Measurements from ENCODE around the gene CCHCR1.
"Not testable (repeated sequence)": the region's sequence is repeated elsewhere in the genome, so short reads cannot be mapped to it uniquely, and the experiment has no call there.

Gene CCHCR1

GRCh38 chr6:31157513-31158139 lies at the start of gene CCHCR1:
Gene CCHCR1, minus strand, starts transcription at chr6:31157802. Its CDS starts 202 bp downstream, at chr6:31157600.
- DNase-seq, result no peak

GRCh38 chr6:31205638-31206037 lies 48.0 kb upstream of the CCHCR1 start:
- no peak for DNase-seq

DNA sequence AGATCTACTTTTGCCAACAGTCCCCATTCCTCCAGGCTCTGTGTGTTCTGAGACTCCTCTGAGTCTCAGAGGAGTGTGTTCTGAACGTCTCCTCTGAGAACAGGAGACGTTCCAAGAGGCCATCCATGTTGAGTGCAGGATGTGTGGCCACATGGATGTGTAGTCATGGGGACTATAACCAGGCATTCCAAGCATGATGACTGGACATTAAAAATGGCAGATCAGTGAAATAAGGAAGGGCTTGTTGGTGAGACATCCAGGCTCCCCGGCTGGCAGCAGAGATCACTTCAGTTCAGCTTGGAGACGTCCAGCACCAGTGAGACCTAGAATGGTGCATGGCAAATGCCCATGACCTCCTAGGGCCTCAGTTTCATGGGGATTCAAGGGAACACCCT lies 47.1 kb upstream of the CCHCR1 start:
- no peak for DNase-seq

- DNase-seq, result peak; percentile 61 to 75
These were observed 45.9 kb upstream of the CCHCR1 start for GRCh38 chr6:31203345-31203979.

DNA sequence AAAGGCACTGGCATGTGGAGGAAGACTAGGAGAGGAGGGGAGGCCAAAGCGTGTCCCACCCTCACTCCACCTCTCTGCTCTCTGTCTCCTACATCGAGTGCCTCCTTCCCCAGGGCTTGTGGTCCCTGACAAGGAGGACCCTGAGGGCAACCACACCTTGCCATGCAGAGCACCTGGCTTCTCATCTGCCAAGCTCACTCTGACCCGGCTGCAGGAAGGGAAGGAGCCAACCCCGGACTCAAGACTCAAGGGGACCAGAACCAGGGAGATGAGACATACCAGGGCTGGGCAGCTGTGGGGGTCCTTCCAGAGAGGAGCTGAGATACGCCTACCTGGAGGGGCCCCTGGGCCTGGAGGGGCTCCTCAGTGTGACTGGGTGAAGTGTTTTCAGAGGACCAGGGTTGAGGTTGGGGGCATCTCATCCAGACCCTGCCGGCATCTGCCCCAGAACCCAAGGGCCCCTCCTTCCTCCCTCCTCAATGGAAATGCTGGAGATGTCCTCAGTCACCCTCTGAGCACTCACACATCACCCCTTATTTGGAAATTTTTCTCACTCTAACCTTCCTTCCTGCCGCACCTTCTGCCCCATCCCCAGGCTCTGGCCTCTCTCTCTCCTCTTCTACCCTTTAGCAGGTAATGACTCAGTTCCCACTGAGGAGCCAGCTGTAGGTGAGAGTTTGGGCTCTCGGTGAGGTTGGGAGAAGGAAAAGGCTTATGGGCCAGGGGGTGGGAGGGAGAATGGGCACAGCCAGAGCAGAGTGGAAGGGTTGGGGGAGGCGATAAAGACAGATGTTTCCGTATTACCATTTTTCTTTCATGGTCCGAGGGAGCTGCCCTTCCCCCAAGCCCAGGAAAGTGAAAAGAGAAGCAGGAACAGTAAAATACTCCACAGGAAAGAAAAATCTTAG lies 44.9 kb upstream of the CCHCR1 start:
- DNase-seq, result peak in 1 of 2 donors; percentile 20

DNA sequence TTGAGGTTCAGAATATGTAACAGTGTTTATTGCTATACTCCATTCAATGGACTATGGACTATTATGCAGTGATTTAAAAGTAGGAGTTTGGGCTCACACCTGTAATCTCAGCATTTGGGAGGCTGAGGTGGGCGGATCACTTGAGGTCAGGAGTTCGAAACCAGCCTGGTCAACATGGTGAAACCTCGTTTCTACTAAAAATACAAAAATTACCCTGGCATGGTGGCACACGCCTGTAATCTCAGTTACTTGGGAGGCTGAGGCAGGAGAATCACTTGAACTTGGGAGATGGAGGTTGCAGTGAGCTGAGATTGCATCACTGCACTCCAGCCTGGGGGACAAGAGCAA lies 41.5 kb upstream of the CCHCR1 start:
- not testable (repeated sequence) for DNase-seq

DNA sequence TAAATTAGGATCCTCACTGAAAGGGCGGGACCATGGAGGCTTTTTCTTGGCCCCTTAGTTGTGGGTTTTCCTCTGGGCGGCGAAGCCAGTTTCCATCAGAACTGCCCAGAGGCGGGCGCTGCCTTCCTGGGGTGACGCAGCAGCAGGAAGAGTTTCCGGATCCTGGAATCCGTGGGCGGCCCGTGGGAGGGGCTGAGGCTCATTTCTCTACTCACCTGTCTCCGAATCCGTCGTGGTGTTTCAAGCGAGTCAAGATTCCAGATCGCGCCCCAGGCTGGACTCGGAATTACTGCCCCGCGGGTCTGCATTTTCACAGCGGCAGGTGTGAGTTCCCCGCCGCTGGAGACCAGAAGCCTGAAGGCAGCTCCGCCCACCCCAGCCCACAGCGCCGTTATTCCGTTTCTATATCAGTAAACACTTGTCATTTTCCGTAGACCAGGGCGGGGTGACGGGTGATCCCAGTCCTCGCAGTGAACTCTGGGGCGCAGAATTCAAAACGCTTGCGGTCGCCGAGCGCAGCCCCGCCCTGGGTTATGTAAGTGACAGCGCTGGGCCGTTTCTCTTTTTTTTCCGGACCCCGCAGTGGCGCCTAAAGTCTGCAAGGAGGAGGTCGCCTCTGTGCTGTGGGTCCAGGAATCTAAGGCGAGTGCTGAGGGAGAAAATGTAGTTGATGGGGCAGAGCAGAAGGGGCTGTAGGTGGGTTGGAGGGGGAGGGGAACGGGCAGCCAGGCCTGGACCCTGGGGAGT lies 40.1 kb upstream of the CCHCR1 start:
- DNase-seq, result peak; percentile 90 to 93

DNA sequence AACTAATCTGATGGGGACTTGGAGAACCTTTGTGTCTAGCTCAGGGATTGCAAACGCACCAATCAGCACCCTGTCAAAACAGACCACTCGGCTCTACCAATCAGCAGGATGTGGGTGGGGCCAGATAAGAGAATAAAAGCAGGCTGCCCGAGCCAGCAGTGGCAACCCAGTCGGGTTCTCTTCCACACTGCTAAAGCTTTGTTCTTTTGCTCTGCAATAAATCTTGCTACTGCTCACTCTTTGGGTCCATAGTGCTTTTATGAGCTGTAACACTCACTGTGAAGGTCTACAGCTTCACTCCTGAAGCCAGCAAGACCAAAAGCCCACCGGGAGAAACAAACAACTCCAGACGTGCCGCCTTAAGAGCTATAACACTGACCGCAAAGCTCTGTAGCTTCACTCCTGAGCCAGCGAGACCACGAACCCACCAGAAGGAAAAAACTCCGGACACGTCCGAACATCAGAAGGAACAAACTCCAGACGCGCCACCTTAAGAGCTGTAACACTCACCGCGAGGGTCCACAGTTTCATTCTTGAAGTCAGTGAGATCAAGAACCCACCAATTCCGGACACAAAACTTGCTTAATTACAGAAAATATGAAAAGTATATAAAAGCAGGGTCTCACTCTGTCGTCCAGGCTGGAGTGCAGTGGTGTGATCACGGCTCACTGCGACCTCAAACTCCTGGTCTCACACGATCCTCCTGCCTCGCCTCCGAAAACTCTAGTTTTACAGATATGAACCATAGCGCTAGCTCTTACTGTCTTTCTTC lies 38.8 kb upstream of the CCHCR1 start:
- DNase-seq, result not testable (repeated sequence)

GRCh38 chr6:31195308-31195979 lies 37.8 kb upstream of the CCHCR1 start:
- DNase-seq, result not testable (repeated sequence)

DNA sequence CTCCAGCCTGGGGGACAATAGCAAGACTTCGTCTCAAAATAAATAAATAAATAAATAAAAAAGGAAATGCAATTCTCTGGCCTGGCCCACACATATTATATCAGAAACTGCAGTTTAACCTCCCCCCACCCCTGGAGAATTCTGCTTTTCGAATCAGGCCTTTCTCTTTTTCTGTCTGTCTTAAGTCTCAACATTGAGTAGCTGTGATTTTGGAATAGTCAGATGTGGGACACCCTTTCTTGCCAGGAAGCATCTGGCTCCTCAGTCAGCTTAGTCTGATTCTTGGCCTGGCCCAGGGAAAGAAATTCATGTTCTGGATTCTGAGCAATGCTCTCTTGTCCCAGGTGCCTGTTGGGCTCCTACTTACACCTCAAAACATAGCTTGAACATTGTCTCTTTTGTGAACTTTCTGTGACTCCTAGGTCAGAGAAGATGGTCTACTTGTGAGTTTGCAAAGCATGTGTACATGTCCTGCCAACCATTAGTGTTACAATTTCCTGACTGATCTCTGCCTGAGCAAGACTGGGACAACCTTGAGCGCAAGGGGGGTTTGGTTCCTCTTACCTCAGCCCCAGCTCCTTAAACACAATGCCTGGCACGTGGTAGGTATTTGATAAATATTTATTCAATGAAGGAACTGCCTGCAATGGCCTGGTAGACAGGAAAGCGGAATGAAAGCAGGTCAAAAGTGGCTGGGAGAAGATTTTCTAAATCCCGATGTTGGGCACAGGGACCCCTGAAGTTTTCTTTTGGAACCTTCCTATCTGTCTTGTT lies 36.6 kb upstream of the CCHCR1 start:
- no peak for DNase-seq

DNA sequence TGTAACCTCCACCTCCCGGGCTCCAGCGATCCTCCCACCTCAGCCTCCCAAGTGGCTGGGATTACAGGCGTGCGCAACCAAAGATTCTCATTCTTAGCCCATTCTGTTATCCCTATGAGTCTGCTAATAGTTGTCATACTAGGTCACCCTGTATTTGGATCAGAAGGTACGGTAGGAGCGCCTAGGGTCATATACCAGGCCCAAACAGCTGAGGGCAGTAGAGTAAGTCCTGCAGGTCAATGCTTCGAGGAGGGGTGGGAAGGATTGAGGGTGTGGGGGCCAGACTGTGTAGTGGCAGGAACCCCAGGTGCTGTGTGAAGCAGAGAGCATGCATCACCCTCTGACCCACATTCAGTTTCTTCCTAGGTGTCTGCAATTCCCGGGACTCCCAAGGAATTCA lies 35.6 kb upstream of the CCHCR1 start:
- DNase-seq, result no peak

DNA sequence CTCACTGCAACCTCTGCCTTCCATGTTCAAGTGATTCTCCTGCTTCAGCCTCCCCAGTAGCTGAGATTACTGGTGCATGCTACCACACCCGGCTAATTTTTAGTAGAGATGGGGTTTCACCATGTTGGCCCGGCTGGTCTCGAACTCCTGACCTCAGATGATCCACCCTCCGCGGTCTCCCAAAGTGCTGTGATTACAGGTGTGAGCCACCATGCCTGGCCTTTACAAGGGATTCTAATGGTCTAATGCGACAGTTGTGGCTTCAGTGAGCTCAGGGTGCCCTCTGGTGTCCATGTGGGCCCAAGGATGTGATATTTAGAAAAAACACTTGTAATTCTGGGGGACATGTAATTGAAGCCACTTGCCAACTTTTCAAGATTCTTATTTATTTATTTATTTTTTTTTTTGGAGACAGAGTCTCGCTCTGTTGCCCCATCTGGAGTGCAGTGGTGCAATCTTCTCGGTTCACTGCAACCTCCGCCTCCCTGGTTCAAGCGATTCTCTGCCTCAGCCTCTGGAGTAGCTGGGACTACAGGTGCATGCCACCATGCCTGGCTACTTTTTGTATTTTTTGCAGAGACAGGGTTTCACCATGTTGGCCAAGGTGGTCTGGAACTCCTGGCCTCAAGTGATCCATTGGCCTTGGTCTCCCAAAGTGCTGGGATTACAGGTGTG lies 35.0 kb upstream of the CCHCR1 start:
- DNase-seq, result peak; percentile 64 to 68

DNA sequence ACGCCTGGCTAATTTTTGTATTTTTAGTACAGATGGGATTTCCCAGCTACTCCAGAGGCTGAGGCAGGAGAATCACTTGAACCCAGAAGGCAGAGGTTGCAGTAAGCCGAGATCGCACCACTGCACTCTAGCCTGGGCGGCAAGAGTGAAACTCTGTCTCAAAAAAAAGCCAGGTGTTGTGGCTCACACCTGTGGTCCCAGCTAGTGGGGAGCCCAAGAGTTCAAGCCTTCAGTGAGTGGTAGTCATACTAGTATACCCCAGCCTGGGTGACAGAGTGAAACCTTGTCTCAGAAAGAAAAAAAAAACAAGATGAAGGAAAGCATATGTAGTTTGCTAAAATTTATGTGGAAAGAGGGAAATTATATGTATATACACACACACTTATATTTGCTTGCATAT lies 32.9 kb upstream of the CCHCR1 start:
- no peak for DNase-seq

- DNase-seq, result not testable (repeated sequence)
These were observed 31.6 kb upstream of the CCHCR1 start for GRCh38 chr6:31189223-31189622.

DNA sequence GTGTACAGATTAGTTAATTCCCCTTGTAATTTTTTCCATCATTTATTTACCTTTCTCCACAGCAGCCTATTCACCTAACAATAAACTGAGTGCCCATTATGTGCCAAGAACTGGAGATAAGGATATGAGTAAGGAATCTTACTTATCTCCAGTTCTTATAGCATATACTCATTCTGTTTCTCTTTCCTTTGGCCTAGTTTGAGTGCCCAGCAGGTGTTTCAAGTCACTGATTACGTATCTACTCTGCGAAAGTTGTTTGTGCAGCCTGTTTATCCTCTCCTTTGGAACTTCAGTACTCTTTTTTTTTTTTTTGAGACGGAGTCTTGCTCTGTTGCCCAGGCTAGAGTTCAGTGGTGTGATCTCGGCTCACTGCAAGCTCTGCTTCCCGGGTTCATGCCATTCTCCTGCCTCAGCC lies 30.2 kb upstream of the CCHCR1 start:
- no peak for DNase-seq

DNA sequence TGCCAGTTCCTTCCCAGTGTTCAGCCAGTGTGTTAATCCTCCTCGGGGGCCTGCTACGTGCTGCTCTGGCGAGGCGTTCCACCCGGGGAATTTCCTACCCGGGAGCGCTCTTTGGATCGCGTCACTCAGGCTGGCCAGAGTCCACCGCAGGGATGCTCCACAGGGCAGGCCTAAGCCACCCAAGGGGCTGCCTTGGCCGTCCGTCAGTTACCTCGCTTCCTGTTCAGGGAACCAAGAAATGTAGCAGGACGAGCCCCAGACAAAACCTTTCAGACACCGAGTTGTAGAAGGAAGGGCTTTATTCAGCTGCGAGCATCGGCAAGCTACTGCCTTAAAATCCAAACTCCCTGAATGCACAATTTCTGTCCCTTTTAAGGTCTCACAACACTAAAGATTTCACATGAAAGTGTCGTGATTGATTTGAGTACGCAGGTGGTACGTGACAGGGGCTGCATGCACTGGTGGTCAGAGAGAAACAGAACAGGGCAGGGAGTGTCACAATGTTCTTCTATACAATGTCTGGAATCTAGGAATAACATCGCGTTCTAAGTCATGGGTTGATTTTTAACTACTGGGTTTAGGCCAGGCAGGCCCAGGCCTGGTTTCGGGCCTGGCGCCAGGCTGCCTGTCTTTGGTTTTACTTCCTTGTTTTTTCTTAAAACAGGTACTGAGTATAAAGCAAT lies 28.6 kb upstream of the CCHCR1 start:
- no peak for DNase-seq

DNA sequence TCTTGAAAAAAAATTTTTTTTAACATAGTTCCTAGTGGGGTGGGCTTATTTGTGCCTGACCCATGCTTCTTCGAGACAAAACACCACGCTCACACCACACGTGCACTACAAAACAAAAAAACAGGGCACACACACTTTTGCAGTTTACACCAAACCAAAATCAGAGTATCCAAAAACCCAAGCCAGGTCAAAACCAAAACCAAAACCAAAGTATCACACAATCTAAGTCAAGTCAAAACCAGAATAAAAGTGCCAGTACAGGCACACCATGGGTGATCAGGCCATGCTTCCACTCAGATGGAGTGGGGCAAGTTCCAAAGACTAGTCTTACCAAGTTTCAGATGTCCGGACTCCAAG lies 28.1 kb upstream of the CCHCR1 start:
- DNase-seq, result not testable (repeated sequence)

GRCh38 chr6:31183859-31184258 lies 26.3 kb upstream of the CCHCR1 start:
- not testable (repeated sequence) for DNase-seq

DNA sequence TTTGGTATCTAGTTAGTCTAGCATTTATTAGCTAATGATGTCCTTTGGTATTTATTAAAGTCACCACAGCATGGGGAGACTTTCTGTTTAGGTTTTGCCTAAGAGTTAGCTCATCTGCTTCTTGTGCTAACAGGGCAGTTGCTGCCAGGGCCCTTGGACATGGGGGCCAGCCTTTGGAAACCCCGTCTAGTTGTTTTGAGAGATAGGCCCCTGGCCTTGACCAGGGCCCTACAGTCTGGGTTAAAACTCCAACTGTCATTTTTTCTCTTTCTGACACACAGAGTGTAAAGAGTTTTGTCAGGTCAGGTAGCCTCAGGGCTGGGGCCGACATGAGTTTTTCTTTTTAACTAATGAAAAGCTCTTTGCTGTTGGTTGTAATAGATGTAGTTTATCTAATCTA lies 25.7 kb upstream of the CCHCR1 start:
- DNase-seq, result not testable (repeated sequence)

DNA sequence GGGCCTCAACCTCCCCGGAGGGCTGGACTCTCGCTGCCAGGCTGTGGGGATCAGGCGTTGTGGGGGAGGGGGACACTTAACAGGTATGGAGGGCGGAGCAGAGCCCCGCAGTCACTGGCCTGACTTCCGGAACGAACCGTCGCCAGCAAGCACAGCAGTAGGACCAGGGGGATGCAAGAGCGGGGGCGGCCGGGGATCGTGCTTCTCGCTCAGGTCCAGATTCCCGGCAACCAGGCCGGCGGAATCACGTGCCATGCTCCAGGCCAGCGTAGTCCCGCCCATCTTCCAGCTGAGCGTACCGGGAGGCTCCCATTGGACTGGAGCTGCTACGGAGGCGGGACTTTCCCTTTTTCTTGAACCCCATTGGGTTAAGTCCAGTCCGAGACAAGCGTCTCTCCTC lies 22.9 kb upstream of the CCHCR1 start:
- peak; percentile 60 to 77 for DNase-seq
